Measurements from ENCODE around the gene COL15A1. TPM values are rescaled to one million over a fixed set of nuclear protein-coding genes. Genes with fewer than 3 reads are reported as not detected.

The COL15A1 gene
- total RNA-seq, 1 experiment from 2014 or later, result not detected

GRCh38 chr9:99072040-99072394 is 128.3 kb downstream of the COL15A1 start:
- Mint-ChIP-seq H3K36me3 (ENCODE audit: insufficient read depth, unreplicated experiment) (no peaks in the 10 kb centered on the region), H3K4me3 (ENCODE audit: unreplicated experiment) (no peak overlapping the region), H3K27ac (ENCODE audit: low read depth, unreplicated experiment) (no peak overlapping the region), H3K9me3 (ENCODE audit: unreplicated experiment) (no peaks in the 10 kb centered on the region), H3K4me1 (ENCODE audit: insufficient read depth, unreplicated experiment) (no peaks in the 10 kb centered on the region), H3K27me3 (ENCODE audit: insufficient read depth, unreplicated experiment) (peaks cover 1% of the 10 kb centered on the region)
- DNase-seq (ENCODE audit: unreplicated experiment), result no peak
- no TSS peak for BruUV-seq (replicated peaks)
- intact Hi-C loops (cut with micrococcal nuclease), result no loop called here
- no peak for TF ChIP-seq CTCF (IDR thresholded peaks at IDR 0.05; ENCODE audit: unreplicated experiment)
- ChIA-PET CTCF (interaction anchor here (0.7 kb wide), 1 partner anchor 69 kb away, joined by 3 read pairs; no protein-coding TSS in a partner anchor), POLR2A (no interaction called here)

GRCh38 chr9:99073347-99073746 is 129.6 kb downstream of the COL15A1 start:
- DNase-seq (ENCODE audit: unreplicated experiment), result no peak
- BruUV-seq (replicated peaks), result no TSS peak
- Mint-ChIP-seq H3K4me3 (ENCODE audit: unreplicated experiment) (no peak overlapping the region), H3K36me3 (ENCODE audit: insufficient read depth, unreplicated experiment) (no peaks in the 10 kb centered on the region), H3K9me3 (ENCODE audit: unreplicated experiment) (no peaks in the 10 kb centered on the region), H3K4me1 (ENCODE audit: insufficient read depth, unreplicated experiment) (no peaks in the 10 kb centered on the region), H3K27ac (ENCODE audit: low read depth, unreplicated experiment) (no peak overlapping the region), H3K27me3 (ENCODE audit: insufficient read depth, unreplicated experiment) (peaks cover 12% of the 10 kb centered on the region)
- POLR2A ChIA-PET, result no interaction called here
- intact Hi-C loops (cut with micrococcal nuclease), result no loop called here
- TF ChIP-seq CTCF (IDR thresholded peaks at IDR 0.05; ENCODE audit: unreplicated experiment), result no peak
- CTCF ChIA-PET, result interaction anchor here (0.5 kb wide), 1 partner anchor 1351 kb away, joined by 3 read pairs; no protein-coding TSS in a partner anchor

GRCh38 chr9:99073985-99074901 is 130.5 kb downstream of the COL15A1 start:
- H3K36me3 Mint-ChIP-seq (ENCODE audit: insufficient read depth, unreplicated experiment), result no peaks in the 10 kb centered on the region
- no peak overlapping the region for H3K4me3 Mint-ChIP-seq (ENCODE audit: unreplicated experiment)
- no peaks in the 10 kb centered on the region for H3K4me1 Mint-ChIP-seq (ENCODE audit: insufficient read depth, unreplicated experiment)
- no peak overlapping the region for H3K27ac Mint-ChIP-seq (ENCODE audit: low read depth, unreplicated experiment)
- POLR2A ChIA-PET, result no interaction called here
- CTCF ChIA-PET, result no interaction called here
- H3K27me3 Mint-ChIP-seq (ENCODE audit: insufficient read depth, unreplicated experiment), result peaks cover 21% of the 10 kb centered on the region
- intact Hi-C loops (cut with micrococcal nuclease), result no loop called here
- H3K9me3 Mint-ChIP-seq (ENCODE audit: unreplicated experiment), result no peaks in the 10 kb centered on the region
- no peak for TF ChIP-seq CTCF (IDR thresholded peaks at IDR 0.05; ENCODE audit: unreplicated experiment)
- no peak for DNase-seq (ENCODE audit: unreplicated experiment)
- BruUV-seq (replicated peaks), result no TSS peak

GRCh38 chr9:99074902-99075245 is 131.2 kb downstream of the COL15A1 start:
- Mint-ChIP-seq H3K36me3 (ENCODE audit: insufficient read depth, unreplicated experiment) (no peaks in the 10 kb centered on the region), H3K4me3 (ENCODE audit: unreplicated experiment) (no peak overlapping the region), H3K27ac (ENCODE audit: low read depth, unreplicated experiment) (no peak overlapping the region), H3K9me3 (ENCODE audit: unreplicated experiment) (no peaks in the 10 kb centered on the region), H3K4me1 (ENCODE audit: insufficient read depth, unreplicated experiment) (no peaks in the 10 kb centered on the region), H3K27me3 (ENCODE audit: insufficient read depth, unreplicated experiment) (peaks cover 28% of the 10 kb centered on the region)
- BruUV-seq (replicated peaks), result no TSS peak
- no peak for DNase-seq (ENCODE audit: unreplicated experiment)
- no peak for TF ChIP-seq CTCF (IDR thresholded peaks at IDR 0.05; ENCODE audit: unreplicated experiment)
- intact Hi-C loops (cut with micrococcal nuclease), result no loop called here
- CTCF ChIA-PET, result no interaction called here
- POLR2A ChIA-PET, result no interaction called here

All from MCF 10A (cell line).